NCI-H1436 (cell line): ENCODE measurements around the gene PILRB.

Experiments
- DNase-seq: peaks from one replicate; lab custom pipeline; 2025; lab: John Stamatoyannopoulos, UW

Gene PILRB

DNA sequence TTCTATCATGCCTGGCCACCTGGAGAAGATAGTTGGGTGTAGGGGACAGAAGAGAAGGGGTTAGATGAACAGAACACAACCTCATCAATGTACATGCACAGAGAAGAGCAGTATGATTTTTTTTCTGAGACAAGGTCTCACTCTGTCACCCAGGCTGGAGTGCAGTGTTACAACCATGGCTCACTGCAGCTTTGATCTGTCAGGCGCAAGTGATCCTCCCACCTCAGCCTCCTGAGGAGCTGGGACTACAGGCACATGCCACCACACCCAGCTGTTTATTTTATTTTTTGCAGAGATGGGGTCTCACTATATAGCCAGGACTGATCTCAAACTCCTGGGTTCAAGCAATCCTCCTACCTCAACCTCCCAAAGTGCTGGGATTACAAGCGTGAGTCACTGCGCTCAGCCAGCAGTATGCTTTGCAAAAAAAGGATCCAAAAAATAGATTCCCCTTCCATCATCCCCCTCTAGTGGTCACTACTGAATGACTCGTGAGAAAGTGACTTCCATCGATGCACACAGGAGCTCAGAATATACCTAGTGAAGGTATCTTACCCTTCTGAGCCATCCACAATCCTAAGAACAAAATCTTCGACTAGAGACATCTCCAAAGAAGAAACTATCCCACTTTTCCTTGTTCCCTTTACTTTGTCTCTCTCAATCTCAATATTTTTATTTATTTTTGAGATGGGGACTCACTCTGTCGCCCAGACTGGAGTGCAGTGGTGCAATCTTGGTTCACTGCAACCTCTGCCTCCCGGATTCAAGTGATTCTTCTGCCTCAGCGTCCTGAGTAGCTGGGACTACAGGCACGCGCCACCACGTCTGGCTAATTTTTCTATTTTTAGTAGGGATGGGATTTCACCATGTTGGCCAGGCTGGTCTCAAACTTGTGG lies 49.6 kb downstream of the PILRB start:
- DNase-seq: peak; percentile 37

- DNase-seq: no peak
Observed at GRCh38 chr7:100411101-100411500, 53.2 kb downstream of the PILRB start.

GRCh38 chr7:100413346-100413745 lies 55.4 kb downstream of the PILRB start:
- DNase-seq: no peak

DNA sequence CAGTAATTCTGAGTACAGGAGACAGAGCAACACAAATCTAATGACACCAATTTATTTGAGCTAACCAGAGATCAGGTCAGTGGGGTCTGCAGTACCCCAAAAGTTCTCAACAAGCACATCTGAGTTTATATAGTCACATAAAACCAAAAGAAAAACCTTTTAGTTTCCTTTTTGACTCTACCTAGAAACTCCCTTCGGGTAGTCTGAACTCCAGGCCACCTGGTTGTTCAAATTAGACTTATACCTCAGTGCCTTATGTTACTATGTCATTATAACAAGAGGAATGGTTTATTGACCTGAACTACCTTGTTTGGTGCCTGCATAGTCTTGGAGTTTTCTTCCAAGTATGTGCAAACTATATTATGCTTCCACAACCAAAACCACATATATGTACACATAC lies 56.0 kb downstream of the PILRB start:
- no peak for DNase-seq

DNA sequence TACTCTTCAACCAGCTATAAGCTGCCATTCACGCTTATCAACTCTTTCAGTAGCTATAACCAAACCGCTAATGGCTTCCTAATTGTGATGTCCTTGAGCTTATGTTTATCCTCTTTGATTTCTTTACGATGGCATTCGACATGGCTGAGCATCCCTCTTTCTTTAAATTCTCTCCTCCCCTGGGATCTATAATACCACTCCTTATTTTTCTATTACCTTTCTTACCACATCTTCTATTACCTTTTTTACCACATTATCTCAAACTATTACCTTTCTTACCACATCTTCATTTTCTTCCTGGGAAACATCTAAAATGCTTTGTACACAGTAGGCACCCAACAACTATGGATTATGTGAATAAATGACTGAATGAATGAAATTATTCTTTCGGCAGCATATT lies 57.5 kb downstream of the PILRB start:
- no peak for DNase-seq
